HepG2 (cell line): ENCODE results near the gene OR4D9. TPM values are rescaled to one million over a fixed set of nuclear protein-coding genes. Genes with fewer than 3 reads are reported as not detected.

Experiments
- ATAC-seq: fragments of 200-7000 bp; cut with Tn5 transposase; 3 replicates; pipeline ENCODE4 v1.9.1; 2020; ENCODE audit warnings: mild to moderate bottlenecking, moderate library complexity
- BruUV-seq: library from RNA; stranded (reverse); fragments of 400-500 nt; replicated peaks from 2 replicates; lab custom pipeline; 2021; lab: Mats Ljungman, UMichigan
- CTCF ChIA-PET: fragments of 300-600 bp; formaldehyde crosslinking; extraction: SDS; loops from one replicate; lab custom pipeline; 2021; ENCODE audit warnings: low total read pairs, inconsistent platforms, low intra/inter-chr PET ratio; lab: Yijun Ruan, JAX
- POLR2A ChIA-PET: fragments of 350-600 bp; sonication (Branson Sonifier 250); formaldehyde crosslinking; loops from one replicate; lab custom pipeline; 2020; ENCODE audit warnings: antibody characterized with exemption, inconsistent platforms; lab: Yijun Ruan, JAX
- DNase-seq: peaks from one replicate; pipeline ENCODE4 v3.0.0-alpha.2; 2015; ENCODE audit warnings: low spot score
- FAIRE-seq: peaks from 3 replicates; lab custom pipeline; 2011; peaks lifted over from hg19 to GRCh38; lab: Jason Lieb, UNC
- H2AFZ ChIP-seq: one replicate; pipeline ENCODE4 v1.6.1; 2011; ENCODE audit warnings: low read length, inconsistent platforms
- H3K27ac ChIP-seq: fragments of 300-600 bp; 3 replicates; pipeline ENCODE4 v1.8.0; 2011; ENCODE audit warnings: mixed run types, mild to moderate bottlenecking, mixed read lengths, low read length, inconsistent platforms; ENCODE audit not compliant: insufficient read depth; ENCODE audit errors: extremely low read length
- H3K27me3 ChIP-seq, 2 experiments: fragments of 200-600 bp in 1 of 2; 2 replicates in 1 of 2; 3 replicates in 1 of 2; pipeline versions ENCODE4 v1.6.0 to v1.8.0; 2011; ENCODE audit warnings: low read length in 2 of 2, mild to moderate bottlenecking in 2 of 2, moderate library complexity in 2 of 2, inconsistent platforms in 1 of 2; ENCODE audit not compliant: insufficient read depth in 2 of 2, control insufficient read depth in 1 of 2
- H3K36me3 ChIP-seq, 2 experiments: fragments of 200-600 bp in 1 of 2; replicated peaks in 1 of 2; 2 replicates in 1 of 2; 3 replicates in 1 of 2; pipeline versions ENCODE4 v1.5.1 to v1.8.0; 2011; ENCODE audit warnings: low read length in 2 of 2, inconsistent platforms in 1 of 2; ENCODE audit not compliant: insufficient read depth in 2 of 2, control insufficient read depth in 1 of 2
- H3K4me1 ChIP-seq: 2 replicates; pipeline ENCODE4 v1.5.1; 2012; ENCODE audit warnings: low read length, inconsistent platforms; ENCODE audit not compliant: insufficient read depth
- H3K4me2 ChIP-seq: 2 replicates; pipeline ENCODE4 v1.6.0; 2011; ENCODE audit warnings: low read depth, low read length, inconsistent platforms
- H3K4me3 ChIP-seq, 3 experiments: fragments of 200-600 bp in 1 of 3; sonication (generic), shearing (Covaris generic) in 1 of 3; replicated peaks in 1 of 3; 2 replicates each; pipeline ENCODE4 v1.5.1; 2011 to 2016; ENCODE audit warnings: low read length in 3 of 3, inconsistent platforms in 2 of 3, low read depth in 2 of 3, mild to moderate bottlenecking in 2 of 3, control low read depth in 1 of 3, mixed read lengths in 1 of 3; ENCODE audit not compliant: insufficient read depth in 1 of 3
- H3K79me2 ChIP-seq: one replicate; pipeline ENCODE4 v1.6.1; 2011; ENCODE audit warnings: low read length, inconsistent platforms; ENCODE audit not compliant: insufficient read depth
- H3K9ac ChIP-seq: 2 replicates; pipeline ENCODE4 v1.6.0; 2011; ENCODE audit warnings: mild to moderate bottlenecking, low read depth, low read length, inconsistent platforms; ENCODE audit not compliant: insufficient read depth
- H3K9me3 ChIP-seq: 2 replicates; pipeline ENCODE4 v1.5.1; 2012; ENCODE audit warnings: mild to moderate bottlenecking, low read length
- H4K20me1 ChIP-seq: 2 replicates; pipeline ENCODE4 v1.6.0; 2011; ENCODE audit warnings: inconsistent platforms, mild to moderate bottlenecking, low read length, moderate library complexity; ENCODE audit not compliant: insufficient read depth
- CHD4 ChIP-seq: fragments of 200-600 bp; sonication (generic); IDR thresholded peaks from 2 replicates; pipeline ENCODE4 v1.7.0; 2017; ENCODE audit warnings: mild to moderate bottlenecking, low read length, borderline replicate concordance
- HINFP ChIP-seq: sonication (generic); formaldehyde crosslinking; IDR thresholded peaks from 2 replicates; pipeline ENCODE4 v1.4.0; 2020; ENCODE audit warnings: low read depth, mild to moderate bottlenecking, missing genetic modification reagents
- HMGA1 ChIP-seq: sonication (generic); formaldehyde crosslinking; conservative IDR thresholded peaks from 2 replicates; pipeline ENCODE4 v1.4.0; 2020; ENCODE audit warnings: missing genetic modification reagents
- RELA ChIP-seq: sonication (generic); formaldehyde crosslinking; IDR thresholded peaks from 2 replicates; pipeline ENCODE4 v1.4.0; 2020; ENCODE audit warnings: missing genetic modification reagents
- RNF219 ChIP-seq: sonication (generic); formaldehyde crosslinking; IDR thresholded peaks from 2 replicates; pipeline ENCODE4 v1.5.0; 2020; ENCODE audit warnings: mild to moderate bottlenecking, missing genetic modification reagents
- SAFB2 ChIP-seq: sonication (generic); formaldehyde crosslinking; IDR thresholded peaks from 2 replicates; pipeline ENCODE4 v1.5.1; 2020; ENCODE audit warnings: missing genetic modification reagents, low read depth, mild to moderate bottlenecking, borderline replicate concordance
- SOX6 ChIP-seq, 2 experiments: fragments of 450-650 bp in 1 of 2; sonication (generic) in 1 of 2; formaldehyde crosslinking in 1 of 2; IDR thresholded peaks; 2 replicates each; pipeline versions ENCODE4 v1.4.0 to v1.6.1; 2017 to 2020; ENCODE audit warnings: antibody characterized with exemption in 1 of 2, mild to moderate bottlenecking in 1 of 2, missing genetic modification reagents in 1 of 2
- ZBTB38 ChIP-seq: sonication (generic); formaldehyde crosslinking; IDR thresholded peaks from 2 replicates; pipeline ENCODE4 v1.5.1; 2020; ENCODE audit warnings: mild to moderate bottlenecking, missing genetic modification reagents
- ZHX1 ChIP-seq: sonication (generic); formaldehyde crosslinking; IDR thresholded peaks from 2 replicates; pipeline ENCODE4 v1.8.1; 2022; ENCODE audit warnings: low read depth, mild to moderate bottlenecking, missing genetic modification reagents
- ZNF256 ChIP-seq: sonication (generic); formaldehyde crosslinking; conservative IDR thresholded peaks from 2 replicates; pipeline ENCODE4 v1.4.0; 2020; ENCODE audit warnings: missing genetic modification reagents
- ZNF382 ChIP-seq: sonication (generic); formaldehyde crosslinking; IDR thresholded peaks from 2 replicates; pipeline ENCODE4 v1.5.0; 2020; ENCODE audit warnings: missing genetic modification reagents, mild to moderate bottlenecking, borderline replicate concordance
- ZNF780A ChIP-seq: sonication (generic); formaldehyde crosslinking; IDR thresholded peaks from 2 replicates; pipeline ENCODE4 v1.8.0; 2022; ENCODE audit warnings: mild to moderate bottlenecking, missing genetic modification reagents, moderate library complexity
- WGBS: methylation state at CpG from one replicate; pipeline ENCODE4 v1.1.6; 2017; ENCODE audit warnings: low lambda C conversion rate; 5-methylcytosine and 5-hydroxymethylcytosine counted together
- in situ Hi-C: cut with HindIII; loops from 2 replicates; pipeline ENCODE4 v1.10.0; 2017; ENCODE audit warnings: low pct_unique_long_range_greater_than_20kb; ENCODE audit not compliant: extremely low pct_ligation_motif_present
- intact Hi-C: fragments of 100-400 bp; cut with micrococcal nuclease; formaldehyde crosslinking; loops from one replicate; pipeline ENCODE4 v1.10.0; 2022; ENCODE audit not compliant: unreplicated experiment
- polyA plus RNA-seq, 8 experiments: library from polyadenylated mRNA; depleted of rRNA in 3 of 8; stranded (reverse) in 7 of 8; unstranded in 1 of 8; fragments of >200 nt; fragmentation: Illumina TruSeq in 4 of 8; extraction: Trizol in 4 of 8; gene quantifications; 2 replicates each; pipeline versions ENCODE4 v1.2.1 to v1.2.3, GENCODE V29; 2011 to 2016; ENCODE audit warnings: low read depth in 4 of 8, missing spikeins in 1 of 8, mixed read lengths in 1 of 8; ENCODE audit not compliant: insufficient read depth in 1 of 8
- total RNA-seq, 5 experiments: library from RNA; depleted of rRNA; stranded (reverse); fragments of >200 nt; fragmentation: Illumina TruSeq; extraction: Trizol; gene quantifications; 2 replicates each; pipeline ENCODE4 v1.2.3, GENCODE V29; 2016; ENCODE audit warnings: low read depth in 1 of 5

OR4D9 gene
- total and polyA plus RNA-seq, 2 of the 13 experiments (the other 11 are each of a cell fraction or from before 2014, with no cell fraction given) = not detected

GRCh38 chr11:59501931-59502330 is 9.4 kb upstream of the OR4D9 start:
- H3K9ac ChIP-seq = no peak overlapping the region
- in situ Hi-C loops = no loop called here
- BruUV-seq = no TSS peak
- no peak overlapping the region for H3K4me3 ChIP-seq
- H3K9me3 ChIP-seq = no peaks in the 10 kb centered on the region
- H3K4me2 ChIP-seq = no peak overlapping the region
- FAIRE-seq (no peak), ATAC-seq (no peak), DNase-seq (no peak)
- no peak overlapping the region for H2AFZ ChIP-seq
- H3K27me3 ChIP-seq = peaks cover 0 to 3% of the 10 kb centered on the region in 2 experiments; a peak in 1 of 5 replicates
- 0% methylated on average over 1 of the region's 1 CpG for WGBS
- H3K79me2 ChIP-seq = no peaks in the 10 kb centered on the region
- POLR2A ChIA-PET = no interaction called here
- CTCF ChIA-PET = no interaction called here
- no peaks in the 10 kb centered on the region for H3K4me1 ChIP-seq
- no peak overlapping the region for H3K27ac ChIP-seq
- no peaks in the 10 kb centered on the region for H4K20me1 ChIP-seq
- intact Hi-C loops = no loop called here
- no peaks in the 10 kb centered on the region for H3K36me3 ChIP-seq
- TF ChIP-seq CHD4 (no peak), SOX6 (IDR thresholded peaks at IDR 0.05) (no peak), SOX6 (CRISPR knock-in tag; IDR thresholded peaks at IDR 0.05) (no peak), RELA (CRISPR knock-in tag) (no peak), ZNF382 (CRISPR knock-in tag) (no peak), HMGA1 (no peak), SAFB2 (CRISPR knock-in tag) (no peak), ZNF780A (CRISPR knock-in tag) (no peak), ZBTB38 (no peak), ZNF256 (CRISPR knock-in tag) (no peak), ZHX1 (CRISPR knock-in tag) (no peak), HINFP (CRISPR knock-in tag) (no peak), RNF219 (CRISPR knock-in tag) (no peak)
